GM18858 (cell line): Measurements from ENCODE around the gene FAM177B.
"Not testable (repeated sequence)": the region's sequence is repeated elsewhere in the genome, so short reads cannot be mapped to it uniquely, and the experiment has no call there.

Experiments used
- ATAC-seq: cut with Tn5 transposase; IDR thresholded peaks from one replicate; pipeline ENCODE4 v1.9.1; 2021; ENCODE audit not compliant: unreplicated experiment

Gene FAM177B

GRCh38 chr1:222739929-222740328 lies 2.9 kb downstream of the FAM177B start:
- no peak for ATAC-seq

GRCh38 chr1:222741630-222742457 lies 4.8 kb downstream of the FAM177B start:
- not testable (repeated sequence) for ATAC-seq

- no peak for ATAC-seq
These were observed 12.9 kb downstream of the FAM177B start for GRCh38 chr1:222749927-222750326.

GRCh38 chr1:222750651-222751050 lies 13.6 kb downstream of the FAM177B start:
- peak; percentile 95 for ATAC-seq

- ATAC-seq, result no peak
These were observed 14.3 kb downstream of the FAM177B start for GRCh38 chr1:222751255-222751654.

GRCh38 chr1:222754366-222755139 lies 17.6 kb downstream of the FAM177B start:
- no peak for ATAC-seq

- ATAC-seq, result no peak
These were observed 20.8 kb downstream of the FAM177B start for GRCh38 chr1:222757646-222758268.

- ATAC-seq, result no peak
These were observed 22.5 kb downstream of the FAM177B start for GRCh38 chr1:222759451-222760035.

- no peak for ATAC-seq
These were observed 24.1 kb downstream of the FAM177B start for GRCh38 chr1:222761083-222761482.

- not testable (repeated sequence) for ATAC-seq
These were observed 25.2 kb downstream of the FAM177B start for GRCh38 chr1:222762178-222762577.

GRCh38 chr1:222767152-222767571 lies 30.2 kb downstream of the FAM177B start:
- ATAC-seq, result no peak

GRCh38 chr1:222768592-222768991 lies 31.6 kb downstream of the FAM177B start:
- ATAC-seq, result no peak

- no peak for ATAC-seq
These were observed 32.2 kb downstream of the FAM177B start for GRCh38 chr1:222769181-222769580.

- ATAC-seq, result no peak
These were observed 33.1 kb downstream of the FAM177B start for GRCh38 chr1:222769971-222770620.

- ATAC-seq, result peak; percentile 69
These were observed 36.0 kb downstream of the FAM177B start for GRCh38 chr1:222772996-222773379.

GRCh38 chr1:222777463-222777862 lies 40.5 kb downstream of the FAM177B start:
- ATAC-seq, result no peak

GRCh38 chr1:222777977-222778376 lies 41.0 kb downstream of the FAM177B start:
- ATAC-seq, result no peak

- ATAC-seq, result no peak
These were observed 44.2 kb downstream of the FAM177B start for GRCh38 chr1:222781251-222781650.

GRCh38 chr1:222783051-222783450 lies 46.0 kb downstream of the FAM177B start:
- ATAC-seq, result no peak

- no peak for ATAC-seq
These were observed 47.4 kb downstream of the FAM177B start for GRCh38 chr1:222784371-222784770.

GRCh38 chr1:222784916-222785315 lies 47.9 kb downstream of the FAM177B start:
- no peak for ATAC-seq
